OCI-LY7 (cell line): ENCODE data around the gene MSRB1. TPM values are rescaled to one million over a fixed set of nuclear protein-coding genes. Genes with fewer than 3 reads are reported as not detected.
A peak's percentile ranks its signal among the peaks of the same experiment; 100 is the strongest.
"Not testable (repeated sequence)": the region's sequence is repeated elsewhere in the genome, so short reads cannot be mapped to it uniquely, and the experiment has no call there.

ENCODE experiments used
- BruUV-seq: library from RNA; stranded (reverse); fragments of 400-500 nt; replicated peaks from 2 replicates; lab custom pipeline; 2021; lab: Mats Ljungman, UMichigan
- CTCF ChIA-PET: fragments of 300-600 bp; sonication (Branson Sonifier 250); formaldehyde crosslinking; loops from one replicate; lab custom pipeline; 2022; ENCODE audit warnings: antibody characterized with exemption; ENCODE audit not compliant: unreplicated experiment; lab: Charles Lee
- POLR2A ChIA-PET: fragments of 300-600 bp; sonication (Branson Sonifier 250); formaldehyde crosslinking; loops from one replicate; lab custom pipeline; 2022; ENCODE audit warnings: antibody characterized with exemption; lab: Charles Lee
- DNase-seq: peaks from one replicate; pipeline ENCODE4 v3.0.0-alpha.2; 2015; ENCODE audit warnings: low spot score
- H2AFZ ChIP-seq: fragments of 200-600 bp; sonication (generic), shearing (Covaris generic); 2 replicates; pipeline ENCODE4 v1.6.1; 2014; ENCODE audit warnings: mild to moderate bottlenecking, antibody characterized with exemption, low read length, moderate library complexity
- H3K27ac ChIP-seq: fragments of 200-600 bp; sonication (generic); 2 replicates; pipeline ENCODE4 v1.5.1; 2014; ENCODE audit warnings: mixed run types, low read depth, mild to moderate bottlenecking, moderate library complexity, low read length, inconsistent platforms; ENCODE audit not compliant: poor library complexity, severe bottlenecking
- H3K36me3 ChIP-seq: fragments of 200-600 bp; sonication (generic); 2 replicates; pipeline ENCODE4 v1.6.1; 2014; ENCODE audit warnings: mild to moderate bottlenecking, antibody characterized with exemption, low read length, moderate library complexity, mixed read lengths; ENCODE audit not compliant: insufficient read depth
- H3K4me1 ChIP-seq: fragments of 200-600 bp; sonication (generic); 2 replicates; pipeline ENCODE4 v1.5.1; 2014; ENCODE audit warnings: mild to moderate bottlenecking, low read length; ENCODE audit not compliant: insufficient read depth, poor library complexity, severe bottlenecking
- H3K4me2 ChIP-seq: fragments of 200-600 bp; sonication (generic); 2 replicates; pipeline ENCODE4 v1.6.1; 2014; ENCODE audit warnings: mild to moderate bottlenecking, low read length
- H3K4me3 ChIP-seq: fragments of 200-600 bp; sonication (generic); 2 replicates; pipeline ENCODE4 v1.5.1; 2014; ENCODE audit warnings: mild to moderate bottlenecking, low read depth, low read length; ENCODE audit not compliant: poor library complexity, severe bottlenecking
- H3K79me2 ChIP-seq: fragments of 200-600 bp; sonication (generic); 2 replicates; pipeline ENCODE4 v1.6.1; 2016; ENCODE audit warnings: low read depth, mild to moderate bottlenecking, low read length, moderate library complexity, mixed read lengths; ENCODE audit not compliant: insufficient read depth
- H3K9me2 ChIP-seq: fragments of 200-600 bp; sonication (generic); 2 replicates; pipeline ENCODE4 v1.6.1; 2016; ENCODE audit warnings: mild to moderate bottlenecking, low read length, mixed read lengths; ENCODE audit not compliant: insufficient read depth
- H3K9me3 ChIP-seq: fragments of 200-600 bp; sonication (generic); 2 replicates; pipeline ENCODE4 v1.6.1; 2014; ENCODE audit warnings: mild to moderate bottlenecking, mixed run types, low read length, mixed read lengths
- H4K20me1 ChIP-seq: fragments of 200-600 bp; sonication (generic); 2 replicates; pipeline ENCODE4 v1.6.1; 2014; ENCODE audit warnings: mild to moderate bottlenecking, antibody characterized with exemption, low read length, moderate library complexity, mixed read lengths; ENCODE audit not compliant: insufficient read depth
- CTCF ChIP-seq: fragments of 200-600 bp; sonication (generic); conservative IDR thresholded peaks from 2 replicates; pipeline ENCODE4 v1.5.1; 2014; ENCODE audit warnings: mild to moderate bottlenecking, antibody characterized with exemption, low read length, moderate library complexity, mixed read lengths
- EZH2phosphoT487 ChIP-seq: fragments of 200-600 bp; sonication (generic); IDR thresholded peaks from 2 replicates; pipeline ENCODE4 v1.6.1; 2018; ENCODE audit warnings: low read depth, borderline replicate concordance, mild to moderate bottlenecking, mixed run types, antibody characterized with exemption, low read length, moderate library complexity, mixed read lengths
- intact Hi-C: fragments of 100-400 bp; cut with micrococcal nuclease; formaldehyde crosslinking; loops from one replicate; pipeline ENCODE4 v1.10.0; 2022; ENCODE audit not compliant: unreplicated experiment
- total RNA-seq, 2 experiments: library from RNA; depleted of rRNA in 1 of 2; stranded (reverse); fragments of >200 nt in 1 of 2; shearing (Covaris generic) in 1 of 2; gene quantifications; 2 replicates each; pipeline ENCODE4 v1.2.3, GENCODE V29; 2014 to 2022

The MSRB1 gene
- total RNA-seq, 2 experiments from 2014 or later, result 9.0 to 17.6 TPM

- no peak overlapping the region for H3K4me2 ChIP-seq
- no peaks in the 10 kb centered on the region for H3K79me2 ChIP-seq
- no peak overlapping the region for H2AFZ ChIP-seq
- no peaks in the 10 kb centered on the region for H3K9me2 ChIP-seq
- H3K4me1 ChIP-seq, result peaks cover 2% of the 10 kb centered on the region
- H4K20me1 ChIP-seq, result no peaks in the 10 kb centered on the region
- no peaks in the 10 kb centered on the region for H3K36me3 ChIP-seq
- peak; percentile 41 for DNase-seq
- intact Hi-C loops, result no loop called here
- H3K4me3 ChIP-seq, result no peak overlapping the region
- no peak for TF ChIP-seq CTCF
- no peak for TF ChIP-seq EZH2phosphoT487
- CTCF ChIA-PET, result no interaction called here
- BruUV-seq, result no TSS peak
- H3K27ac ChIP-seq, result no peak overlapping the region
- no peaks in the 10 kb centered on the region for H3K9me3 ChIP-seq
- POLR2A ChIA-PET, result no interaction called here
Observed at GRCh38 chr16:1920727-1921171, 22.2 kb downstream of the MSRB1 start.

DNA sequence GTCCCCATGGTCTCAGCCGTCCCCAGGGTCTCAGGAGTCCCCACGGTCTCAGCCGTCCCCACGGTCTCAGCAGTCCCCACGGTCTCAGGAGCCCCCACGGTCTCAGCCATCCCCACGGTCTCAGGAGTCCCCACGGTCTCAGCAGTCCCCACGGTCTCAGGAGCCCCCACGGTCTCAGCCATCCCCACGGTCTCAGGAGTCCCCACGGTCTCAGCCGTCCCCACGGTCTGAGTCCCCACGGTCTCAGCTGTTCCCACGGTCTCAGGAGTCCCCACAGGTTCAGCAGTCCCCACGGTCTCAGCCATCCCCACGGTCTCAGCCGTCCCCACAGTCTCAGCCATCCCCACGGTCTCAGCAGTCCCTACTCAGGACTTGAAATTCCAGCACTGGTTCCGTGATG lies 22.9 kb downstream of the MSRB1 start:
- CTCF ChIA-PET, H3K79me2 ChIP-seq, H4K20me1 ChIP-seq, H3K4me1 ChIP-seq, H3K9me3 ChIP-seq, H3K4me3 ChIP-seq, H3K4me2 ChIP-seq, BruUV-seq, H3K9me2 ChIP-seq, POLR2A ChIA-PET, H3K36me3 ChIP-seq, DNase-seq, H2AFZ ChIP-seq, H3K27ac ChIP-seq, intact Hi-C loops: not testable (repeated sequence)

DNA sequence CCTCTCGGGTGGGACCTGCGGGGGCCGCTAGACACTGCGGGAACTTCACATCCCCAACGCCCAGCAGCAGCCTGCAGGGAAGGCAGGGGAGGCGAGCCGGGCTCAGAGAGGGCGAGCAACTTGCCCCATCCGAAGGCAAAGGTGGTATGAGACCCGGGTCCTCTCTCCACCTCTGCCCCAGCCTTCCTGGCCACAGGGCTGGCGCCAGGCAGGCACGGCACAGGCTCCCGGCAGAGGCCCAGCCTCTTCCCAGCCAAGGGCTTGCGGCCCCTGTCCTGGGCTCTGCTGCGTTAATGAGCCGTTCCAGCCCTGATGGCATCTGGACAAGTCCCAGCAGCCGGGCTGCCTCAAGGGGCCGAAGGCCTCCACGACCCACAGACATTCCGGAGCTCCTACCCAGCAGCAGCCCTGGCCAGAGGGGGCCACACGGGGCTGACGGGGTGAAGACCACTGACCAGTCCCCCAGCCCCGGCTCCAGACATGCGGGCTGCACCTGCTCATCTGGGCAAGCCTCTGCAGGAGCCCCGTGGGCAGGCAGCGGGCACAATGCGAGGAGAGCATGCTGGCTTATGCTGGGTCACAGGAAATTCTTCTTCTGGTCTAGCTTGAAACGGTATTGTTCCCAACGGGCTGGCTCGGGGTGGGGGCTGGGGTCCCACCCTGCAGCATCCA lies 23.5 kb downstream of the MSRB1 start:
- H3K4me3 ChIP-seq, result no peak overlapping the region
- H3K4me2 ChIP-seq, result no peak overlapping the region
- no peaks in the 10 kb centered on the region for H3K36me3 ChIP-seq
- no peaks in the 10 kb centered on the region for H3K9me3 ChIP-seq
- no peak for DNase-seq
- H3K9me2 ChIP-seq, result no peaks in the 10 kb centered on the region
- BruUV-seq, result no TSS peak
- no peaks in the 10 kb centered on the region for H4K20me1 ChIP-seq
- intact Hi-C loops, result no loop called here
- H3K4me1 ChIP-seq, result peaks cover 2% of the 10 kb centered on the region
- no peak for TF ChIP-seq CTCF
- no peak for TF ChIP-seq EZH2phosphoT487
- H2AFZ ChIP-seq, result no peak overlapping the region
- H3K27ac ChIP-seq, result no peak overlapping the region
- H3K79me2 ChIP-seq, result no peaks in the 10 kb centered on the region
- CTCF ChIA-PET, result no interaction called here
- POLR2A ChIA-PET, result no interaction called here
